GM12891 (cell line): ENCODE results near the gene DNAH3.
A peak's percentile ranks its signal among the peaks of the same experiment; 100 is the strongest.
"Not testable (repeated sequence)": the region's sequence is repeated elsewhere in the genome, so short reads cannot be mapped to it uniquely, and the experiment has no call there.

Source experiments
- DNase-seq: peaks from one replicate; pipeline ENCODE4 v3.0.0; 2011; ENCODE audit warnings: low spot score; ENCODE audit not compliant: insufficient read length
- FAIRE-seq: peaks from 2 replicates; lab custom pipeline; 2011; peaks lifted over from hg19 to GRCh38; lab: Jason Lieb, UNC
- PAX5 ChIP-seq: IDR thresholded peaks from 2 replicates; pipeline ENCODE4 v1.6.1; 2011; ENCODE audit warnings: low read length, moderate library complexity, mild to moderate bottlenecking; ENCODE audit not compliant: insufficient read depth, severe bottlenecking
- POLR2A ChIP-seq: IDR thresholded peaks from 2 replicates; pipeline ENCODE4 v1.6.1; 2011; ENCODE audit warnings: low read depth, low read length, control low read depth
- POLR2AphosphoS5 ChIP-seq: IDR thresholded peaks from 2 replicates; pipeline ENCODE4 v1.6.1; 2011; ENCODE audit warnings: low read depth, low read length, control low read depth
- POU2F2 ChIP-seq: IDR thresholded peaks from 2 replicates; pipeline ENCODE4 v1.6.1; 2011; ENCODE audit warnings: low read depth, mild to moderate bottlenecking, control low read depth, low read length, moderate library complexity
- SPI1 ChIP-seq: IDR thresholded peaks from 2 replicates; pipeline ENCODE4 v1.6.1; 2011; ENCODE audit warnings: low read depth, low read length, control low read depth
- TAF1 ChIP-seq: IDR thresholded peaks from 2 replicates; pipeline ENCODE4 v1.6.1; 2011; ENCODE audit warnings: low read depth, low read length, control low read depth

DNAH3 gene

DNA sequence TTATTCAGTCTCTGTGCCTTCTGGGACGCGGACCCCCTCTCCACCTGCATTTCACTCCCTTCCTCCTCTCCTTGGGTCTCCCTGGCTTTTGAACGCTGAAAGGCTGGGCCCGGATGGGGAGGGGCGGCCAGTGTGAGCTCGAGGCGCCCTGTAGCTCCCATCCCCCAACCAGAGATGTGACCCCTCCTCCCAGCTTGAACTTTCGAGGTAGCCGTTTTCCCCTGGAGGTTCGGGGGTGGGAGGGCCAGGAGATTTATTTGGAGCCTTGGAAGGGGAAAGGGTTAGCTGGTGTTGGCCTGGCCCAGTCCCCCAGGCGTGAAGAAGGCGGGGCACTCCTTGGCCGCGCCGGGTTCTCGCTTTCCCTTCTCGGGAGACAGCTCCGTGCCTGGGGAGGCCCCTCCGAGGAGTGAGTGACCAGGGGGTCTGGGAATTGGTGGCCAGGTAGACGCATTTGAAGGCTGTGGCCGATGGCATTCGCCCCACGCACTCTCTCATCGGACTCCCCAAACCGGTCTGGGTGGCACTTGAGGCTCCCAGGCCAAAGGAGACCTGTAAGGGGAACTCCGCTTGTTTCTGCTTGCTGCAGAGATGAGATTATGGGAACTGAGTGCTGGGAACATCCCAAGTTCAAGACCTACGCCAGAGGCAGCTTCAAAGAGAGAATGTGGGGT is 8.8 kb upstream of the DNAH3 start:
- FAIRE-seq (no peak), DNase-seq (peak; percentile 25)
- TF ChIP-seq SPI1 (peak; percentile 19; the same call in 1 of the 2 replicates), POLR2A (no peak), PAX5 (no peak)

DNA sequence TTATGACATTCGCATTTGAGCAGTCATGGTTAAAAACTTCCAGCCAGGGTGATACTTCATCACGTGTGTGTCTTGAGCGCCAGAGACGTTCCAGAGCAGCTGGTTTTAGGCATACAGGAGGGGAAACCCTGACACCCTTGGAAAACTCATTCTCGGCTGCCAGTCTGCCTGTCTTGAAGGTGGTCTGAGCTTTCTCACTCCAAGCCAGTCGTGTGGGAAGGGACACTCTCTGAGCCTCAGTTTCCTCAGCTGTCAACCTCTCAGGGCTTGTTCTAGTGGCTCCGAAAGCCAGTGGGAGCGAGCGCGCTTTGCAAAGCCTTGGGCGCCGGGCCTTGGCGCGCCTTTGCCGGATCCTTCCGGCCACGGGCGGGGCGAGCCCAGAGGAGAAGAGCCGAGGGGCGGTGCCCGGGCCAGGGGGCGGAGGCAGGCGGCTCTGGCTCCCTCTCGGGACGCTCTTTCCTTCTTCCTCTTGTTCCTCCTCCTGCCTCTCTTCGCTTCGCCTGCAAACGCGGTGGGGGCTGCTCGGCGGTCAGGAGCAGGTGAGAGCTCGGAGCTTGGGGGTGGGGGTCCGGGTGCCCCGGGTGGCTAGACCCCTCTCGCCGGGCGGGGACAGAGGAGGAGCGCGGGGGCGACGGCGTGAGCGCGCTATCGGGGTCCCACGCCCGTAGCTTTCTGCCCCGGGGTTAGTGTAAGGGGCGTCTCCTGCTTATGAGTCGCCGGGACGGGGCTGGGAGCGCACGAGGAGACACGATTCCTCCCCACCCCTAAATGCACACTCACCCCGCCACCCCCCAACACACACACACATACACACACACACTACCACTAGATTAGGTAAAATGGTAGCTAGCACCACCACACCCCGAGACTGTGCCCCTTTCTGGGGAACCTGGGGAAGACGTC is 7.8 kb upstream of the DNAH3 start, which contains the start of gene LDAF1:
Gene LDAF1 (plus strand): TSS at position 467 of the 903 bp plus-strand sequence. CDS start 2,509 bp downstream, outside the sequence.
- FAIRE-seq (peak; percentile 66), DNase-seq (peak; percentile 81)
- no peak for TF ChIP-seq TAF1
- no peak for TF ChIP-seq POU2F2
- no peak for TF ChIP-seq SPI1
- TF ChIP-seq POLR2AphosphoS5 = no peak

DNA sequence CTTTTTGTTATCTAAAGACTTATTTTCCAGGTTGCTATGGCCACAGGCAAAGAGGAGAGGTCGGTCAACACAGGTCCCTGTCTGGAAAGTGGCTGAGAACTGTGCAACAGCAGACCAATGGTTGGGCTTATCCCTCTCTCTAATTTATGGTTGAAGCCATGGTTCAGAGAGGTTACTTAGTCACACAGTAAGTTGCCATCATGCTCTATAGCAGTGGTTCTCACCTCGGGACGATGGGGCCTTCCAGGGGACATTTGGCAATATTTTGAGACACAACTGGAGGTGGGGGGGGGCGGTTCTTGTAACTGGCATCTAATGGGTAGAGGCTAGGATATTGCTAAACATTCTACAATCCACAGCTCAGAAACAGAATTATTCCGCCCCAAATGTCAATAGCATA is 7.0 kb upstream of the DNAH3 start:
- FAIRE-seq = no peak

DNA sequence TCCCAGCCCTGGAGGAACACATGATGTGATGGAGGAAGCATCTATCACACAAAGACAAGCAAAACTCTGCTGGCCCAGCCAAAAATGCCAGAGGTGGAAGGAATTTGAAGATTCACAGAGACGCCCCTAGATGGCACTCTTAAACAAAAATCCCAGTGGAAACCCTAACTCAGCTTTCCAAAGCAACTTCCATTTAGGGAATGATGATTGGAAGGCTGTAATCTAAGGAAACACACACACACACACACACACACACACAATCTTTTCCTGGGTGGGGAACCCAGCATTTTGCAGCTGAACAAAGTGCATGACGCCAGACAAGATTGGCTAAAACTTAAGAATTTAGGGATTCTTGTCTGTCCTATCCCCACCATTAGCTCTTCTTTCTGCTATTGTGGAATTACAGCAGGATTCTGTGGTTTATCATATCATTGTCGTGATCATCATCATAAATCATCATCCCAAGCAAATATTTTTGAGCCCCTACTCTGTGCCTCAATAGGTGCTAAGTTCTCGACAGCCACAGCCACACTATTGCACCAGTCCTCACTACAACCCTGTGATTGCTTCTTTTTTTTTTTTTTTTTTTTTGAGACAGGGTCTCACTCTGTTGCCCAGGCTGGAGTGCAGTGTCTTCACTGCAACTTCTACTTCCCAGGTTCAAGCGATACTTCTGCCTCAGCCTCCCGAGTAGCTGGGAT is 6.3 kb upstream of the DNAH3 start:
- DNase-seq (peak; percentile 30), FAIRE-seq (no peak)
- TF ChIP-seq POU2F2 = no peak
- TF ChIP-seq TAF1 = no peak
- TF ChIP-seq POLR2A = no peak
- TF ChIP-seq POLR2AphosphoS5 = no peak
- no peak for TF ChIP-seq PAX5
- no peak for TF ChIP-seq SPI1

More for the DNA sequence above, 7.0 kb upstream of the DNAH3 start:
- no peak for TF ChIP-seq POLR2AphosphoS5
- no peak for TF ChIP-seq PAX5
- no peak for TF ChIP-seq TAF1
- no peak for TF ChIP-seq SPI1
- no peak for TF ChIP-seq POLR2A
- no peak for TF ChIP-seq POU2F2
- no peak for DNase-seq

DNA sequence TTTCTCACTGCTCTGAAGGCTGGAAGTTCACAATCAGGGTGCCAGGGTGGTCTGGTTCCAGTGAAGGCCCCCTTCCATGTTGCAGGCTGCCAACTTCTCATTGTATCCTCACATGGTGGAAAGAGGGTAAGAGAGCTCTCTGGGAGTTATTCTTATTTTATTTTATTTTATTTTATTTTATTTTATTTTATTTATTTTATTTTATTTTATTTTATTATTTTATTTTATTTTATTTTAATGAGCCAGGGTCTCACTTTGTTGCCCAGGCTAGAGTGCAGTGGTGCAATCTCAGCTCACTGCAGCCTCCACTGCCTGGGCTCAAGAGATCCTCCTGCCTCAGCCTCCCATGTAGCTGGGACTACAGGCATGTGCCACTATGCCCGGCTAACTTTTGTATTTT is 5.4 kb upstream of the DNAH3 start:
- FAIRE-seq, DNase-seq: not testable (repeated sequence)

DNA sequence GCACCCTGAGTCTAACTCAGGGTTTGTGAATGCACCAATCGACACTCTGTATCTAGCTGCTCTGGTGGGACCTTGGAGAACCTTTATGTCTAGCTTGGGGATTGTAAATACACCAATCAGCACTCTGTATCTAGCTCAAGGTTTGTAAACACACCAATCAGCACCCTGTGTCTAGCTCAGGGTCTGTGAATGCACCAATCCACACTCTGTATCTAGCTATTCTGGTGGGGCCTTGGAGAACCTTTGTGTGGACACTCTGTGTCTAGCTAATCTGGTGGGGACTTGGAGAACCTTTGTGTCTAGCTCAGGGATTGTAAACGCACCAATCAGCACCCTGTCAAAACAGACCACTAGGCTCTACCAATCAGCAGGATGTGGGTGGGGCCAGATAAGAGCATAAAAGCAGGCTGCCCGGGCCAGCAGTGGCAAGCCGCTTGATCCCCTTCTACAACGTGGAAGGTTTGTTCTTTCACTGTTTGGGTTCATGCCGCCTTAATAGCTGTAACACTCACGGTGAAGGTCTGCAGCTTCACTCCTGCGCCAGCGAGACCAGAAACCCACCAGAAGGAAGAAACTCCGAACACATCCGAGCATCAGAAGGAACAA is 2.6 kb upstream of the DNAH3 start:
- not testable (repeated sequence) for DNase-seq, FAIRE-seq

DNA sequence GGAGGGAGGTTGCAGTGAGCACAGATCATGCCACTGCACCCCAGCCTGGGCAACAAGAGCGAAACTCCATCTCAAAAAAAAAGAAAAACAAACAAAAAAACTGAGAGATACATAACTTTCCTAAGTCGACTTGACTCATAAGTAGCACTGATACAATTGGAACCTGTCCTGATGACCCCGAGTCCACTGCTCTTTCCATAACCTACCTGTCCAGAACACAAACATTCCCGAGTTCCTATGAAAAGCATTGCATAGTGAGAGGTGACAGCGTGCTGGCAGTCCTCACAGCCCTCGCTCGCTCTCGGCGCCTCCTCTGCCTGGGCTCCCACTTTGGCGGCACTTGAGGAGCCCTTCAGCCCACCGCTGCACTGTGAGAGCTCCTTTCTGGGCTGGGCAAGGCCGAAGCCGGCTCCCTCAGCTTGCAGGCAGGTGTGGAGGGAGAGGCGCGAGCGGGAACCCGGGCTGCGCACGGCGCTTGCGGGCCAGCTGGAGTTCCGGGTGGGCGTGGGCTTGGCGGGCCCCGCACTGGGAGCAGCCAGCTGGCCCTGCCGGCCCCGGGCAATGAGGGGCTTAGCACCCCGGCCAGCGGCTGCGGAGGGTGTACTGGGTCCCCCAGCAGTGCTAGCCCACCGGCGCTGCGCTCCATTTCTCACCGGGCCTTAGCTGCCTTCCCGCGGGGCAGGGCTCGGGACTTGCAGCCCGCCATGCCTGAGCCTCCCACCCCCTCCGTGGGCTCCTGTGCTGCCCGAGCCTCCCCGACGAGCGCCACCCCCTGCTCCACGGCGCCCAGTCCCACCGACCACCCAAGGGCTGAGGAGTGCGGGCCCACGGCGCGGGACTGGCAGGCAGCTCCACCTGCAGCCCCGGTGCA is 1.7 kb upstream of the DNAH3 start:
- not testable (repeated sequence) for DNase-seq, FAIRE-seq

DNA sequence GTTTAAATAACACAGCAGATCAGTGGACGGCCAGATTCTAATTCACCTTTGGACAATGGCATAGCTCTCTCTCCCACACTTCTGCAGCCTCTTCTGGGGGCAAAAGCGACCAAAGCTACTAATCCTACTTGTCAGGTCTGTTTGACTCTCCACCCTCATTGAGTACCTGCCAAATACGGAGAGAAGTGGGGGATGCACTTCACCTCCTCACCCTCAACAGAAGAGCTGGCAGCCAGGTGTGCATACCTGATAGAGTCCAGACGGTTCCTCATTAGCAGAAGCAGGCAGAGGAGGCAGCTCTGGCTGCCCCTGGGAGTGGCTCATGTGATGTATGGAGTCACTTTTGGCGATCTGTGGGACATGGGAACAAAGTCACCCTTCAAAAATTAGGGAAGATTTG is 4.9 kb downstream of the DNAH3 start:
- DNase-seq (no peak), FAIRE-seq (no peak)
- TF ChIP-seq POLR2A = no peak
- TF ChIP-seq PAX5 = no peak
- no peak for TF ChIP-seq SPI1
- no peak for TF ChIP-seq POU2F2
- no peak for TF ChIP-seq TAF1
- TF ChIP-seq POLR2AphosphoS5 = no peak

DNA sequence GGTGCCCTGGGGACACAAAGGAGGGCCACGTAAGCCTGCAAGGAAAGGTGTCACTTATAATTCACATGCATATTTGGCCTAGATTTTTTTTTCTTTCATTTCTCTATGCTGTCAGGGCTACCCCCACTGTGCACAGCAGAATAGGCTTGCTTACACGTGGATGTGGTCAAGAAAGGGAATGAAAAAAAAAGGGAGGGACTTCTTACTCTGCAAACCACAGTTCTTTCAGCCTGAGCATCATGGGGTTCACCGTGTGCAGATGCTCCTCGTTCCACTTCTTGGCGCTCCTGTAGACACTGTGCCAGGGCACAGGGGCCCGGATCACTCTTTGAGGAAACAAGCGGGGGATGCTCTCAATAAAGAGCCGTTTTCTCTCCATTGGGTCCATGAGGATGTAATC is 16.6 kb downstream of the DNAH3 start:
- no peak for TF ChIP-seq POLR2AphosphoS5
- no peak for TF ChIP-seq SPI1
- TF ChIP-seq PAX5 = no peak
- TF ChIP-seq POLR2A = no peak
- DNase-seq (no peak), FAIRE-seq (no peak)
